Cerebellar nuclear complex (tissue), 1 donor: ENCODE data around the gene TSPAN14.
"Not testable (repeated sequence)": the region's sequence is repeated elsewhere in the genome, so short reads cannot be mapped to it uniquely, and the experiment has no call there.

ENCODE experiments used
- DNase-seq, 2 experiments: peaks; one replicate each; lab custom pipeline; 2025; lab: John Stamatoyannopoulos, UW

The TSPAN14 gene

DNA sequence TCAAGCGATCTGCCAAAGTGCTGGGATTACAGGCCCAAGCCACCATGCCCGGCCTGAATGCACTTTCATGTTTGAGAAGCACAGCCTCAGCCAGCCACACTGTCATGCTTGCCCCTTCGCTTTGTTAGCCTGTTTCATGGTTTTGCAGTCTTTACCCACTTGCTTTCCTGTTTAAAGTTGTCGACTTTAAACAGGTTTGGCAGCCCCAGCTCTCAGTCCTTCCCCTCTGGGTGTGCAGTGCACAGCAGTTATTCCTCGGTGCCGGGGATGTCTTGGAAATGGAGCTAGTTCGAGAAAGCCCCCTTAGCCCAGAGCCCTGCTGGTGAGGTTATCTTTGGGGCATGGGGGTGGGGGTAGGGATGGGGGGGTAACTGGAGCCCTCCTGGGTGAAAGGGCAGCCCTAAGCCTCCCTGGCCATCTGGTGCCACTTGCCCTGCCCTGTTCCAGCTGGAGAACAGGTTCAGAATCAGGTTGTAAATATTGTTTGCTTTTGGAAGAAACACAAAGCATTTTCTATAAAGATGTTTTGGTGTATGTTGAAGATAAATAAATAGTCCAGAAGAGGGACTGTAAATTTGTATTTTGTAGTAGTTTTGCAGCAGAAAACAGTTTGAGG is 14.8 kb downstream of the TSPAN14 start:
- DNase-seq: no peak

DNA sequence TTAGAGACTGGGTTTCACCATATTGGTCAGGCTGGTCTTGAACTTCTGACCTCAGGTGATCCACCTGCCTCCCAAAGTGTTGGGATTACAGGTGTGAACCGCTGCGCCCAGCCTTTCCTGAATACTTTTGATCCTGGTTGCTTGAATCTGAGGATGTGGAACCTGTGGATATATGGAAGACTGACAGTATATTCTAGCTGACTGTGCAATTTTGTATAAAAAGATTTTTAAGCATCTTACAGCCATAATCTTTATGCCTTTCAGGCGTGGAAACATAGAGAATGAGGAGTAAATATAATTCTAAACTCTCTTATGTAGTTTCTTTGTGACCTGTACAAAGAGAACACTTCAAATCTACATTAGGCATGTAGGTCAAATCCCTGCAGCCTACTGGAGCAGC is 16.2 kb downstream of the TSPAN14 start:
- DNase-seq: no peak

DNA sequence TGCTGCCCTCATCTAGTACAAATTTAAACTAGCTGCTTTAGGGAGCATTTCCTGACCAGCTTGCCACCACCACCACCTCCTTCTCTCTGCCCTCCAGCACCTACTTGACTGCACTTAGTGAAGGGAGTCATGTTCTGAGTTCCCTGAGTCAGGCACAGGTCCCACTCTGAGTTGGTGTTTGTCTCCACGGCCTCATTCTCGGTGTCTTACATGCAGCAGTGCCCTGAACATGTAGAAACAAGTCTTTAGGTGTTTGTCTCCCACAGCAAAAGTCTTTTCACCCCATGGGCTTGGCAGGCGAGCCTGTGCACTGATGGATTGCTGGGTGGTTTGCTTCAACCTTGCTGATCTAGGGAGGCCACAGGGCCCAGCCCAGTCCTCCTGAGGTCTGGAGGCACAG is 16.9 kb downstream of the TSPAN14 start:
- DNase-seq: no peak

DNA sequence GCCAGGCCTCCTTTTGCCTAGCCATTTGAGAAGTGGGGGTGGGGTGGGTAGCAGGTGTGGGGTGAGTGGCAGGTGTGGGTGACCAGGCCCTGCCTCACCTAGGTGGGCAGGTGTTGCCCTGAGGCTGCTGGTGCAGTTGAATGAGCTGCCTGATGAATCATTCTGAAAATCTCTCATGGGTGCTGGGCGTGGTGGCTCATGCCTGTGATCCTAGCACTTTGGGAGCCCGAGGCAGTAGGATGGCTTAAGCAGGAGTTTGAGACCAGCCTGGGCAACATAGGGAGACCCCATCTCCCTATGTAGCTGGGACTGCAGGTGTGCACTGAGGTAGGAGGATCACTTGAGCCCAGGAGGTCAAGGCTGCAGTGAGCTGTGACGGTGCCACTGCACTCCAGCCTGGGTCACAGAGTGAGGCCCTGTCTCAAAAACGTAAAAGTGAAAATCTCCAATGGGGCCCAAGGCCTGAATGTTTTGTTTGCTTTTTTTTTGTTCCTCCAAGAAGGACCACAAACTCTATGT is 17.7 kb downstream of the TSPAN14 start:
- no peak for DNase-seq

DNA sequence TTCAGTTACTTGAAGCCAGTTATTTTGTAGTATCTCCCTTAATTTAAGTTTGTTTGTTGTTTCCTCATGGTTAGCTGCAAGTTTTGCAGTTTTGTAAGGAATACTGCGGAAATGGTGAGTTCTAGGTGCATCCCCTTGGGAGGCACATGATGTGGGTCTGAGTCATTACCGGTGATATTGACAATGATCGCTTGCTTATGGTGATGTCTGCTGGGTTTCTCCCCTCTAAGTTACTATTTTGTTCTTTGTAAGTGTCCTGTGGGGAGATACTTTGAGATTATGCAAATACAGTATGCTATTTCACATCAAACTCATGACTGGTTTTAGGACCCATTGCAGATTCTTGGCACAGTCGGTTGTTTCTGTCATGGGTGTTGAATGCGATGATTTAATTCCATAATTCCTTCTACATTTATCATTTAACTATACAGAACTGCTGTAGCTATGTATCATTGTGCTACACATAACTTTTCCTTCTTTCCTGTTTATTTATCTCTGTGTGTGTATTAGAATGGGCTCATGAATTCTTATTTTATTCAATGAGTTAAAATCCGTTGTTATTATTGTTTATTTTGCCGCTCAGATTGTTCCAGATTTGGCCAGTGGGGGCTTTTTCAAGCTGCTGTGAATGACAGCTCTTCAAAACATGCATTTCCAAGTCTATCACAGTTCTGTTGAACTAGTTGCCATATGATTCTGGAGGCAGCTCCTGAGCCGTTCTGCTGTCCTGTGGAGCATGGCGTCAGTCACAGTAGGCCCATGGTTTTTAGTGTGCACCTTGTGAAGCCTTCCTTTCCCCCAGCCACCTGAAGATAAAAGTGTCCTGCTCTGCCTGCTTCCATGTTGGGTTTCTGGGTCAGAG is 18.4 kb downstream of the TSPAN14 start:
- DNase-seq: no peak

DNA sequence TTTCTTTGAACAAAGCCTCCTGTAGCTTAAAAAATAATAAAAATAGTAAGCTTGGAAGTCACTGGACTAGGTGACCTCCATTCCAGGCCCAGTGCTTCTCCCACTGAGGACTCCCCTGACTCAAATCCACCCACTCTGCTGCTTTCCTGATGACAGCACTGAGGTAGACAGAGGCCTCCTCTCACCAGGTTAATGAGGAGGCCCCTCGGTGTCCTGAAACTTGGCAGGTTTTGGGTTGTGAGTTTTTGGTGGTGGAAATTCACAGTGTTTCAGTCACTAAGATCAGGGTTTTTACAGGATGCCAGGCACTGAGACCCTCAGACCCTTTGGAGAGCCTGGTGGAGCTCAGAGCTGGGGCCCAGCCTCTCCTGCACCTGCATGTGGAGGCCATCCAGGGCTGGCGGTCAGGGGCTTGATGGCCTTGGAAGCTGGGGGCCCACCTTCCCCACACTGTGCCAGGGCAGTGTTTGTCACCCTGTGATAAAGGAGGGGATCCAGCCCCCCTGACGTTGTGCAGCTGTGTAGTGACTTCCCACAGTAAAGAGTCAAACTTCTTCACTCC is 19.1 kb downstream of the TSPAN14 start:
- no peak for DNase-seq

DNA sequence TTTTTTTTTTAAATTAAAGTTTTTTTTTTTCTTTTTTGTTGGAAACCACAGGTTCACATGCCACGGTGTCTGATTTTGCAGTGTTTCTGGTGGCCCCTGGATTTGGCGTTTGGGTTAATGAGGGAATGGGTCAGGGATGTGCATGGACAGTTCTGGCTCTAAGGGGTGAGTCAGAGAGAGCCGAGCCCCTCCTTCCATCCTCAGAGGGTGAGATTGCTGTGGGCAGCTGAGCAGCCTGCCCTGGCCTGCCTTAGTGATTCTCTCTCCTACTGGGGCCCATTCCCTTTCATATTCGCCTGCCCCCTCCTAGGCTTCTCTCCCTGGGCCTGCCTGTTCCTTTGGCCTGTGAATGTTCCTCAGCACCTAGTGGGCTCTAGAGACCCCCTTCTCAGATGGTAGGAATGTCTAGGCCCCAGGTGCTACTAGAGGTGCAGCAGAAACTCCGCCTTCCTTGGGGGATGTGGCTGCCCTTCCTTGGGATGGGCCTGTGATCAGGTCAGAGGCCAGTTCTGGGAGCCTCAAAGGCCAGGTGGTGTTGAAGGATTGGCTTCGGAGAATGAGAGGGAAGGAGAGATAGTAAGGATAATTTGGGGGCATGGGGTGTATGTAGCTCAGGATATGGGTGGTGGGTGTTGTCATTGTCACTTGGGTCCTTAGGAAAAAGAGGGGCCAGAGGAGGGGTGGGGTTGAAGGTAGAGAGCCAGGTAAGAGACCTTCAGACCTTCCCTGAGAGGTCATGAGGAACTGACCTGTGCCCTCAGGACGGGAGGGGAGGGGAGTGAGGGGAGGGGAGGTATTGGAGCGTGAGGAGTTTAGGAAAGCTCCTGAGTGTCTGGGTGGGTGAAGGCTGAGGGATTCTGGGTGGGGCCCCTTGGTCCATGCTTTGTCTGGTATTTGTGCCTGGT is 19.8 kb downstream of the TSPAN14 start:
- no peak for DNase-seq

DNA sequence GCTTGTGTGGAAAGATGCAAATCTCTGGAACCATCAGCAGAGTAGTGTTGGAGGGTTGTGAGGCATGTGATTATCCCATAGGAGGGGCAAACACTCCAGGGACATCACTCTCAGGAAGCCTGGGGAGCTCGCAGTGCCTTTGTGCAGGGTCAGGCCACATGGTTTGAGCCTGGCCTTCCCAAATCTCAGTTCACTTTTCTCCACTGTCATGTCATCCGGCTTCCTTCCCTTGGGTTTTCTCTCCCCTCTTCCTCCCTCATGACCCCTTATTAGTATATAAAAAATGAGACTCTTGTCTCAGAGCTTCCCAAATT is 20.4 kb downstream of the TSPAN14 start:
- DNase-seq: no peak

DNA sequence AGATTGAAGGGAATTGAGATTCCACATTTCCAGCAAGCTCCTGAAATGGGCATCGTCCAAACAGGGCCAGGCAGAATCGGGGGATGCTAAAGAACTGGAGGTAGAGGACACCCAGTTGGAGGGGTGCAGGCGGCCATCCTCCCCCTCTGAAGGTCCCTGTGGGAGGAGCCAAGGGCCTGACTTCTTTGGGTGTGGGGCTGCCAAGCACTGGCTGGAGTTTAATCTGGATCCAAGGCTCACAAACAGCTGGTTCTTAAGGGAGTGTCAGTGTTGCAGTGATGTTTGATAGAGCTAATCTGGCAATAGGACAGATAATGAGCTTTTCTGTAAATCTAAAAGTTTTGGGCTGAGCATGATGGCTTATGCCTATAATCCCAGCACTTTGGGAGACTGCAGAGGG is 20.8 kb downstream of the TSPAN14 start:
- DNase-seq: no peak

DNA sequence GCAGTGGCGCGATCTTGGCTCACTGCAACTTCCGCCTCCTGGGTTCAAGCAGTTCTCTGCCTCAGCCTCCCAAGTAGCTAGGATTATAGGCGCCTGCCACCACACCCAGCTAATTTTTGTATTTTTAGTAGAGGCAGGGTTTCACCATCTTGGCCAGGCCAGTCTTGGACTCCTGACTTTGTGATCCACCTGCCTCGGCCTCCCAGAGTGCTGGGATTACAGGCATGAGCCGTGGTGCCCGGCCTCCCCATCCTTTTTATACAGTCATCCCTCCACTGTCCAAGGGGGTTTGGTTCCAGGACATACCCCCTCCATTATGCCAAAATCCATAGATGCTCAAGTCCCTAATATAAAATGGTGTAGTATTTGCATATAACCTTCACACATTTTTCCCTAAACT is 21.5 kb downstream of the TSPAN14 start:
- not testable (repeated sequence) for DNase-seq

DNA sequence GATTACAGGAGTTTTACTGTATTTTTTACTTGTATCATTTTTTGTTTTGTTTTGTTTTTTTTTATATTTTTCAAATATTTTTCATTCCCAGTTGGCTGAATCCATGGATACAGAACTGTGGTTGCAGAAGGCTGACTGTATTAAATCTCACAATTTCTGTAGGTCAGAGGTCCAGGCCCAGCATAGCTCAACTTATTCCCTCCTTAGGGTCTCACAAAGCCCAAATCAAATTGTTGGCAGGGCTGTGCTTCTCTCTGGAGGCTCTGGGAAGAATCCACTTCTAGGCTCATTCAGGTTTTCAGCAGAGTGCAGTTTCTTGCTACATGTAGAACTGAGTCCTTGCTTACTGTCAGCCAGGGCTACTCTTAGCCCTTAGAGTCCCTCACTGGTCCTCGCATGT is 22.6 kb downstream of the TSPAN14 start:
- DNase-seq: no peak

DNA sequence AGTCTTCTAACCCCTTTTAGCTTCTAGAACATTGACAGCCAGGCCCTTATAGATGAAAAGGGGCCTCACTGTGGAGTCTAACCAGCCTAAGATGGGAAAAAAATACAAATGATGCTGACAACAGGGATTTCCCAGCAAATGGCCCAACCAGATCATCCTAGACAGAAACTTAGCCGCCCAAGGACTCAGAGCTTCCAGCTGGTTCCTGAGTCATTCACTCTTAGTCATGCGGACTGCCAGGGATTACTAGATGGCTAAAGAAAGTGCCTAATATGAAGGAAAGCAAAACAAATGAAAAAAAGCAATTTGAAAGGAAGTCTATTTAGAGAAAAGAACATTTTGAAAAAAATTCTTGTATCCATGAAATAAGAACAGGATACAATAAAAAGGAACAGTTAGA is 23.7 kb downstream of the TSPAN14 start:
- DNase-seq: no peak

DNA sequence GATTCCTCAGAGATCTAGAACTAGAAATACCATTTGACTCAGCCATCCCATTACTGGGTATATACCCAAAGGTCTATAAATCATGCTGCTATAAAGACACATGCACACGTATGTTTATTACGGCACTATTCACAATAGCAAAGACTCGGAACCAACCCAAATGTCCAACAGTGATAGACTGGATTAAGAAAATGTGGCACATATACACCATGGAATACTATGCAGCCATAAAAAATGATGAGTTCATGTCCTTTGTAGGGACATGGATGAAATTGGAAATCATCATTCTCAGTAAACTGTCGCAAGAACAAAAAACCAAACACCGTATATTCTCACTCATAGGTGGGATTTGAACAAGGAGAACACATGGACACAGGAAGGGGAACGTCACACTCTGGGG is 26.3 kb downstream of the TSPAN14 start:
- not testable (repeated sequence) for DNase-seq

DNA sequence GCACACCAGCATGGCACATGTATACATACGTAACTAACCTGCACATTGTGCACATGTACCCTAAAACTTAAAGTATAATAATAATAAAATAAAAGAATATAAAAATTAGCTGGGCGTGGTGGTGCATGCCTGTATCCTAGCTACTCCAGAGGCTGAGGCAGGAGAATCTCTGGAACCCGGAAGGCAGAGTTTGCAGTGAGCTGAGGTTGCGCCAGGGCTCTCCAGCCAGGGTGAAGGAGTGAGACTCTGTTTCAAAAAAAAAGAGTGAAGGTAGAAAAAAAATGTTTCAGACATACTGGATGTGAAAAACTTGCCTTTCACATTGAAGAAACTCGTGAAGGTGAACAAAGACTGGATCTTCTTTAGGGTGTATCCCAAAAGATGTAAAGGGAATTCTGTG is 26.7 kb downstream of the TSPAN14 start:
- DNase-seq: no peak

DNA sequence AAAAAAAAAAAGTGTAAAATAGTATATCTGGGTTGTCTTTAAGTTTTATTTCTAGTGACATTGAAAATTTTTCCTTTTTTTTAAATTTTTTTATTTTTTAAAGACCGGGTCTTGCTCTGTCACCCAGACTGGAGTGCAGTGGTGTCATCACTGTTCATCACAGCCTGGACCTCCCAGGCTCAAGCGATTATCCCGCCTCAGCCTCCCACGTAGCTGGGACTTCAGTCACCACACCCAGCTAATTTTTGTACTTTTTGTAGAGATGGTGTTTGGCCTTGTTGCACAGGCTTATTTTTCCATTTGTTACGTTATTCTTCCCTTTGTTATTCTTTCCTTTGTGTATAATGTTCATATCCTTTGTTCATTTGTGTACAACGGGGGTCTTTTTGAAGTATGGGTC is 30.1 kb downstream of the TSPAN14 start:
- no peak for DNase-seq

DNA sequence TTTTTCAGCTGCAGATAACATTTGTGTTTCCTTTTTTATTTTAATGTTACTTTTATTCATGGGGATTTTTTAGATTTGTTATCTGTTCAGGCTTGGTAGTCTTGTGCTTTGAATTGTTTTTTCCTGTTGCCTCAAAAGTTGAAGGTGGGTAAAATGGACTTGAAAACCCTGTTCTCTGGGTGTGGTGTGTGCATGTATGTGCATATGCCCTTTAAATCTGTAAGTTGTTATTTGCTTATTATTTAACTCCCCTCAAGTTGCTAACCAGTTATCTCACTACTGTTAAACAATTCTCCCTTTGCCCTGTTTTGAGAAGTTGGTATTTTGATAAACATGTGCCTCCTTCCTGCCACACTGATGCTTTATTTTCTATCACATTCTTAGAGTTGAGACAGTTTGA is 30.6 kb downstream of the TSPAN14 start:
- no peak for DNase-seq

DNA sequence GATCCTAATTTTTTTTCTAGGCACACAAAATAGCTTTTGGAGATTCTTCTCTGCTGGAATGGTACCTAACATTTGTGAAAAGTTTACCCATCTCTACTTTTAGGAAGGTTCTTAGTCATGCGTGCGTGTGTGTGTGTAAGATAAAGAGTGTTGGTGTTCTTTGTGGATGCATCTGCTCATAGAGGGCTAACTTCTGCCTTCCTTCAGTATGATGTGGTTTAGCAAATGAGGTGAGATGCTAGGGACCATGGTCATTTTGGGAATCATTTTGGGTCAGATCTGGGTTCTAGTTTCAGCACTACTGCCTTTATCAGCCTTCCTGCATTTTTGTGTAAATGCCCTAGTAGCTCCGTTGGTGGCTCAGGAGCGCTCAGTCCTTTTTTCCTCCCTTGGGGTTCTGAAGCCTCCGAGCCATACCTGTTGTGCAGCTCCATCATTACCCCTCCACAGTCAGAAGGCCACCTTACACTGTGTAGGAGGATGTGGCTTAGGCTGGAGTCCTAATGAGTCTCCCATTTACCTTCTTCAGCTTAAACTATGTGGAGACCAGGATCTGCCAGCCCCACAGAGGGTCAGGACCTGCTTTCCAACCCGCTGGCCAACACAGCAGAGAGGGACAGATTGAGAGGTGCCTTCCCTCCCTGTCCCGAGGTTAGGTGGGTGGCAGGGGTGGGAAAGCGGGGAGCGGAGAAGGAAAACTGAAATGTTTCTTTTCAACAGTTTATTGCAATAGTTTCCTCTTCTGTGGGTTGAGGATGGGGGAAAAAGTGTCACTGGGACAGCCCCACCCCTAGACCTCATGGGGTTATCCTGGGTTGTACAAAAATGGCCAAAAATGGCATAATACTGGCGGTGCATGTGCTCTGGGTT is 31.2 kb downstream of the TSPAN14 start:
- DNase-seq: no peak

DNA sequence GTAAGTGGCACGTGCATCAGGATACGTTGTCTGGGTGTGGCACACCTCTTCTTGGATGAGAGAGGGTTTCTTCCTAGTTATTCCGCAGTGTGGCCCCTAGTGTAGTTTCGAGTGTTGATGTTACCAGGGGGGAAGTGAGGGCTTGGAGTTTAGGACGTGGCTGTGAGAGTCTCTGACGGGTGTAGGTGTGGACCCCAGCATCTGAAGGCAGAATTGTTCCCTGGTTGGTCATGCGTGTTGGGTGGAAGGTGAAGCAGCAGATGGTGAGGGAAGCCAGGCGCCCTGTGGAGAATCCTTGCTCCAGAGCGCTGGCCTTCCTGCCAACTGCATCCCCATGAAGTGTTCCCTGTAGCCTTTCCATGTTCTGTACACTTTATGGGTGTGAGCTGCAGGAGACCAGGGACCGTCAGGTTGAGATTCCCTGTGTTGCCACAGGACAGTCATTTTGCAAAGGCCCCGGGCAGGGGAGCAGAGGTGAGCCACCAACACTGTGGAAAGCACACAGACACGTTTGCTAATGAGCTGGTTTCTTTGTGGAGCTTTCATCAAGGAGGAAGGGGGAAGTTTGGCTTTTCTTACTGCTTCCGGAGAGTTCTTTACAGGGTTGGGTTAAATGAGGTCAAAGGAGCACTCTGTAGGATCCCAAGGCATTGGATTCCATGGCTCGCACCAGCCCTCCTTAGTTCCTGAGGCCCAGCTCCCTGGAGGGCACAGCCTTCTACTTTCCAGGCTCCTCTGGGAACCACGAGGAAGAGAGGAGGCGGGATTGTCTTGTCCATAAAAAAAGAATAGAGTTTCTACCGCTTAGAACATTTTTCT is 32.0 kb downstream of the TSPAN14 start:
- DNase-seq: no peak

DNA sequence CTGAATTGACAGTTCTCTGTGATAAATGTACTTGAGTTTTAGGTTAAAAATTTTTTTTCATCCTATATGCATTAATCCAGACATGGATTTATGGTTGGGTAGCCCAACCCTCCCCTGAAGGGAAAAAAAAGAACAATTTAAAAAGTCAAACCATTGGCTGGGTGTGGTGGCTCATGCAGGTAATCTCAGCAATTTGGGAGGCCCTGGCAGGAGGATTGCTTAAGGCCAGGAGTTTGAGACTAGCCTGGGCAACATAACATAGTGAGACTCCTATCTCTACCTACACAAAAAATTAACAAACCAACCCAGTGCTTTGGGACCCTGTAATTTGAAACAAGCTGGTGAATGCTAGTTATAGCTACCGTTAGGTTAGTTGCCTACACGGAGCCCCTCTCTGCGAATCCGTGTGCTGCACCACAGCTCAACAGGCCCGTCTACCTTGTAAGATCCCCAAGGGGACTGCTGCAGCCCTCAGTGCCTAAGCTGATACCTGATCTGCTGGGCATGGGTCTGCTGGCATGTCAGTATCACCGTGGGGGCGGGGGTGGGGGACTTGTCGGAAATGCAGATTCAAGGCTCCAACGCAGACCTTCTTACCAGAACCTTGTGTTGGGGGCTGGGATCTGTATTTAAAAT is 32.8 kb downstream of the TSPAN14 start:
- no peak for DNase-seq

DNA sequence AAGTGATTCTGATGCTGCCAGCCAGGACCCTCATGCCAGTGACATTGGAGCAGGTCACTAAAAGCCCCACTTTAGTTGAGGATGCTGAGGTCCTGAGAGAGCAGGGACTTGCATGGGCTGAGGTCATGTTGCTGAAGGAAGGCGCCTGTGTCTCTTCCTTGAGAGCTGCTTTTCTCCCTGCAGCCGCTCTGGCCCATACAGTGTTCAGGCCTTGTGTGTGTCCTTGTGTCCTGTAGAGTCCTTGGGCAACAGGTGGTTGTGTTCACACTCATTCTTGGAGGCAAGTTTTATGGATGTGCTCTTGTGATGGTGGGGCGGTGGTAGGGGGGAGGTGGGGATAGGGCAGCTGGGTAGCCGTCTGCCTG is 33.3 kb downstream of the TSPAN14 start:
- DNase-seq: no peak
